ENCODE data around the gene CAPN14.

CAPN14 gene

GRCh38 chr2:31132786-31133185 is 84.5 kb downstream of the CAPN14 start:
- in situ Hi-C loops (cut with MboI; ENCODE audit: low pct_unique_long_range_greater_than_20kb, low sequenced_read_pairs): no loop called here
- no peak for DNase-seq

GRCh38 chr2:31131871-31132270 is 85.4 kb downstream of the CAPN14 start:
- DNase-seq: no peak
- in situ Hi-C loops (cut with MboI; ENCODE audit: low pct_unique_long_range_greater_than_20kb, low sequenced_read_pairs): no loop called here

- in situ Hi-C loops (cut with MboI; ENCODE audit: low pct_unique_long_range_greater_than_20kb, low sequenced_read_pairs): no loop called here
- DNase-seq: no peak
Measured at GRCh38 chr2:31129375-31130171, 87.7 kb downstream of the CAPN14 start.

GRCh38 chr2:31127931-31128330 is 89.4 kb downstream of the CAPN14 start:
- DNase-seq: peak; percentile 33
- in situ Hi-C loops (cut with MboI; ENCODE audit: low pct_unique_long_range_greater_than_20kb, low sequenced_read_pairs): no loop called here

- in situ Hi-C loops (cut with MboI; ENCODE audit: low pct_unique_long_range_greater_than_20kb, low sequenced_read_pairs): no loop called here
- no peak for DNase-seq
Measured at GRCh38 chr2:31125918-31126695, 91.2 kb downstream of the CAPN14 start.

- DNase-seq: no peak
- in situ Hi-C loops (cut with MboI; ENCODE audit: low pct_unique_long_range_greater_than_20kb, low sequenced_read_pairs): no loop called here
Measured at GRCh38 chr2:31124904-31125303, 92.4 kb downstream of the CAPN14 start.

Measured in KBM-7 (cell line).